ENCODE results near the gene MALRD1. TPM values are rescaled to one million over a fixed set of nuclear protein-coding genes. Genes with fewer than 3 reads are reported as not detected.

The MALRD1 gene
- total and polyA plus RNA-seq, 2 of the 8 experiments (the other 6 are each of a cell fraction or from before 2014, with no cell fraction given): 0.32 to 0.35 TPM

DNA sequence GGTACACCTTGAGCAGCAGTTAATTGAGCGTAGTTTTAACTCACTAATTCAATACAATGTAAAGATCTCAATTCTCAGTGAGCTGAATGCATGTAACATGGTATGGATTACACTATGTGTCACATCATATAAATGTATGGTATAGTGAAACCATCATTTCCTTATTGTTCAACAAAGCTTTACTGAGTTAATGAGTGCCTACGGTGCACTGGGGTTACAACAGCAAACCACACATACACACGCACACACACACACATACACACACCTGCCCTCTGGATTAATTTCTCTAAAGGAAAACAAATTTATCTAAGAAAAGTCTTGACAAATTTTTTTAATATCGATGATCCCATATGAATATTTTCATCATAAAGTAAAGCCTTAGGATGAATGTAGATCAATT is 369.1 kb downstream of the MALRD1 start:
- Histone ChIP-seq H2BK5ac (ENCODE audit: low read depth, low read length) (no peak overlapping the region), H3K36me3 (ENCODE audit: control insufficient read depth in 2 of 4, insufficient read depth in 4 of 4, low read length in 3 of 4) (no peaks in the 10 kb centered on the region), H3K18ac (ENCODE audit: extremely low read depth, low read length) (no peak overlapping the region), H3K4me3 (ENCODE audit: extremely low read depth in 1 of 4, insufficient read depth in 2 of 4, low read depth in 3 of 4, low read length in 4 of 4) (no peak overlapping the region), H4K5ac (ENCODE audit: insufficient read length, low read depth, low read length) (no peak overlapping the region), H3K27ac (ENCODE audit: low read depth, low read length) (no peak overlapping the region), H3K9ac (replicated peaks in 1 of 4; ENCODE audit: extremely low read depth in 1 of 4, low read depth in 3 of 4, low read length in 3 of 4) (no peak overlapping the region), H2AFZ (ENCODE audit: low read length) (no peak overlapping the region), H2BK12ac (ENCODE audit: low read depth, low read length) (no peak overlapping the region), H3K14ac (ENCODE audit: insufficient read length) (no peak overlapping the region), H3K79me1 (ENCODE audit: low read depth, low read length) (no peaks in the 10 kb centered on the region), H3K56ac (replicated peaks; ENCODE audit: insufficient read length, low read depth, low read length) (no peak overlapping the region), H3K23ac (ENCODE audit: insufficient read length) (no peak overlapping the region), H3K4ac (replicated peaks; ENCODE audit: insufficient read length, low read depth, low read length) (no peak overlapping the region), H3K79me2 (ENCODE audit: control insufficient read depth in 1 of 2, insufficient read depth in 2 of 2, low read length in 2 of 2) (no peaks in the 10 kb centered on the region), H3K4me2 (ENCODE audit: insufficient read depth in 1 of 2, low read depth in 2 of 2, low read length in 2 of 2) (no peak overlapping the region), H2BK120ac (replicated peaks; ENCODE audit: low read depth, low read length) (no peak overlapping the region), H4K91ac (replicated peaks; ENCODE audit: insufficient read length, low read length) (no peak overlapping the region), H3K4me1 (replicated peaks in 1 of 4; ENCODE audit: control insufficient read depth in 3 of 4, insufficient read depth in 4 of 4, low read length in 3 of 4) (peaks cover 1 to 9% (median 7%) of the 10 kb centered on the region in 4 experiments; a peak in 5 of 7 replicates), H4K8ac (ENCODE audit: extremely low read depth, insufficient read depth, low read length) (no peak overlapping the region), H2AK5ac (ENCODE audit: low read depth, low read length) (no peak overlapping the region), H3K9me3 (ENCODE audit: insufficient read depth in 2 of 2, low read depth in 1 of 2, low read length in 1 of 2) (no peaks in the 10 kb centered on the region), H2BK15ac (ENCODE audit: low read length) (no peak overlapping the region), H3K27me3 (replicated peaks in 1 of 4; ENCODE audit: control insufficient read depth in 3 of 4, extremely low read depth in 1 of 4, insufficient read depth in 3 of 4, low read length in 3 of 4) (no peaks in the 10 kb centered on the region), H4K20me1 (replicated peaks in 1 of 2; ENCODE audit: control insufficient read depth in 1 of 2, insufficient read depth in 2 of 2, low read length in 2 of 2) (no peaks in the 10 kb centered on the region), H3K23me2 (ENCODE audit: low read depth, low read length) (no peaks in the 10 kb centered on the region), H2BK20ac (ENCODE audit: low read length) (no peak overlapping the region; the same call in 1 of the 2 replicates)
- no peak for DNase-seq (ENCODE audit: low read depth in 1 of 2, low spot score in 2 of 2)
- TF ChIP-seq BRCA1 (IDR thresholded peaks at IDR 0.05; ENCODE audit: low read depth, low read length) (no peak), TCF12 (IDR thresholded peaks at IDR 0.05; ENCODE audit: low read depth, low read length) (no peak), POLR2AphosphoS5 (IDR thresholded peaks at IDR 0.05; ENCODE audit: low read depth, low read length) (no peak), HDAC6 (IDR thresholded peaks at IDR 0.05; ENCODE audit: low read depth, low read length) (no peak), SIX5 (IDR thresholded peaks at IDR 0.05; ENCODE audit: low read depth, low read length) (no peak), HDAC2 (IDR thresholded peaks at IDR 0.05; ENCODE audit: borderline replicate concordance in 1 of 2, low read depth in 2 of 2, low read length in 2 of 2) (no peak)
- TF ChIP-seq, protein P1, sequence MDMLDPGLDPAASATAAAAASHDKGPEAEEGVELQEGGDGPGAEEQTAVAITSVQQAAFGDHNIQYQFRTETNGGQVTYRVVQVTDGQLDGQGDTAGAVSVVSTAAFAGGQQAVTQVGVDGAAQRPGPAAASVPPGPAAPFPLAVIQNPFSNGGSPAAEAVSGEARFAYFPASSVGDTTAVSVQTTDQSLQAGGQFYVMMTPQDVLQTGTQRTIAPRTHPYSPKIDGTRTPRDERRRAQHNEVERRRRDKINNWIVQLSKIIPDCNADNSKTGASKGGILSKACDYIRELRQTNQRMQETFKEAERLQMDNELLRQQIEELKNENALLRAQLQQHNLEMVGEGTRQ (IDR thresholded peaks at IDR 0.05; ENCODE audit: low read length): no peak
- POLR2A ChIA-PET (ENCODE audit: partially characterized antibody): no interaction called here
- CTCF ChIA-PET (ENCODE audit: partially characterized antibody): interaction anchor here (1.2 kb wide), 1 partner anchor 350 kb away, joined by 4 read pairs; no protein-coding TSS in a partner anchor
- no peak for FAIRE-seq
- 94% methylated on average over 4 of the region's 4 CpGs; no CpG with 5 or more reads in 1 of the 2 experiments for WGBS, 2 experiments (ENCODE audit: extremely low coverage in 1 of 2, insufficient coverage in 1 of 2, insufficient read length in 1 of 2, insufficient replicate concordance in 2 of 2, low coverage in 1 of 2, low lambda C conversion rate in 2 of 2, missing lambda C conversion rate in 1 of 2)
